K562 (cell line): Measurements from ENCODE around the gene LTBP4. TPM values are rescaled to one million over a fixed set of nuclear protein-coding genes. Genes with fewer than 3 reads are reported as not detected.
A peak's percentile ranks its signal among the peaks of the same experiment; 100 is the strongest.
"Not testable (repeated sequence)": the region's sequence is repeated elsewhere in the genome, so short reads cannot be mapped to it uniquely, and the experiment has no call there.

ENCODE experiments used
- ATAC-seq: fragments of 200-7000 bp; cut with Tn5 transposase; 3 replicates; pipeline ENCODE4 v1.9.1; 2020; ENCODE audit warnings: moderate library complexity
- BruUV-seq: library from RNA; stranded (reverse); fragments of 400-500 nt; replicated peaks from 2 replicates; lab custom pipeline; 2021; lab: Mats Ljungman, UMichigan
- CTCF ChIA-PET: fragments of 300-600 bp; formaldehyde crosslinking; extraction: SDS; loops from one replicate; lab custom pipeline; 2021; ENCODE audit warnings: low intra/inter-chr PET ratio; lab: Yijun Ruan, JAX
- POLR2A ChIA-PET: fragments of 300-600, 350-650 bp; sonication (Branson Sonifier 250); formaldehyde crosslinking; extraction: SDS; loops from one replicate; lab custom pipeline; 2021; ENCODE audit warnings: antibody characterized with exemption, inconsistent platforms; lab: Yijun Ruan, JAX
- DNase-seq, 4 experiments: peaks; one replicate each; pipeline versions ENCODE4 v3.0.0 to v3.0.0-alpha.2; 2011 to 2018; ENCODE audit warnings: low spot score in 3 of 4, mixed read lengths in 3 of 4; ENCODE audit errors: extremely low read depth in 1 of 4
- FAIRE-seq: peaks from 2 replicates; lab custom pipeline; 2011; peaks lifted over from hg19 to GRCh38; lab: Jason Lieb, UNC
- H2AFZ ChIP-seq: 2 replicates; pipeline ENCODE4 v1.6.0; 2011; ENCODE audit warnings: low read depth, low read length, control low read depth, inconsistent platforms
- H3K27ac ChIP-seq: fragments of 200-600 bp; 3 replicates; pipeline ENCODE4 v1.8.0; 2011; ENCODE audit warnings: low read depth, mild to moderate bottlenecking, control low read depth, inconsistent platforms, low read length, moderate library complexity, mixed read lengths; ENCODE audit errors: extremely low read depth
- H3K27me3 ChIP-seq, 2 experiments: fragments of 300-600 bp in 1 of 2; 2 replicates in 1 of 2; 3 replicates in 1 of 2; pipeline versions ENCODE4 v1.6.0 to v1.8.0; 2011; ENCODE audit warnings: inconsistent platforms in 2 of 2, low read length in 2 of 2, mild to moderate bottlenecking in 1 of 2, mixed read lengths in 1 of 2, moderate library complexity in 1 of 2; ENCODE audit not compliant: control insufficient read depth in 2 of 2, insufficient read depth in 2 of 2
- H3K36me3 ChIP-seq: fragments of 300-600 bp; 3 replicates; pipeline ENCODE4 v1.8.0; 2011; ENCODE audit warnings: mild to moderate bottlenecking, low read length, inconsistent platforms; ENCODE audit not compliant: control insufficient read depth, insufficient read depth
- H3K4me1 ChIP-seq, 2 experiments: fragments of 200-600 bp in 1 of 2; replicated peaks in 1 of 2; 2 replicates in 1 of 2; 3 replicates in 1 of 2; pipeline versions ENCODE4 v1.5.1 to v1.8.0; 2011; ENCODE audit warnings: inconsistent platforms in 2 of 2, low read length in 2 of 2, mild to moderate bottlenecking in 1 of 2, mixed read lengths in 1 of 2, moderate library complexity in 1 of 2; ENCODE audit not compliant: control insufficient read depth in 2 of 2, insufficient read depth in 2 of 2
- H3K4me2 ChIP-seq: 2 replicates; pipeline ENCODE4 v1.6.1; 2011; ENCODE audit warnings: low read length, control low read depth, inconsistent platforms, mixed read lengths; ENCODE audit not compliant: insufficient read depth
- H3K4me3 ChIP-seq: fragments of 200-600 bp; sonication (generic), shearing (Covaris generic); 2 replicates; pipeline ENCODE4 v1.5.1; 2016; ENCODE audit warnings: control low read depth, inconsistent platforms
- H3K79me2 ChIP-seq: fragments of 200-600 bp; 3 replicates; pipeline ENCODE4 v1.8.0; 2011; ENCODE audit warnings: low read length, inconsistent platforms; ENCODE audit not compliant: control insufficient read depth, insufficient read depth
- H3K9ac ChIP-seq, 2 experiments: 2 replicates each; pipeline versions ENCODE4 v1.6.0 to v1.6.1; 2011; ENCODE audit warnings: low read depth in 2 of 2, low read length in 2 of 2, control low read depth in 1 of 2, inconsistent platforms in 1 of 2, mild to moderate bottlenecking in 1 of 2, mixed read lengths in 1 of 2; ENCODE audit not compliant: insufficient read depth in 1 of 2
- H3K9me1 ChIP-seq: one replicate; pipeline ENCODE4 v1.6.0; 2011; ENCODE audit warnings: inconsistent platforms, mild to moderate bottlenecking, low read length, moderate library complexity; ENCODE audit not compliant: control insufficient read depth, insufficient read depth
- H3K9me3 ChIP-seq: replicated peaks from 2 replicates; pipeline ENCODE4 v1.5.1; 2011; ENCODE audit warnings: low read depth, low read length, inconsistent platforms; ENCODE audit not compliant: control insufficient read depth, insufficient read depth
- H4K20me1 ChIP-seq: replicated peaks from 2 replicates; pipeline ENCODE4 v1.6.1; 2011; ENCODE audit warnings: low read length, inconsistent platforms, mixed read lengths; ENCODE audit not compliant: control insufficient read depth, insufficient read depth
- CC2D1A ChIP-seq: fragments of 450-650 bp; IDR thresholded peaks from 2 replicates; pipeline ENCODE4 v1.6.1; 2017; ENCODE audit warnings: mild to moderate bottlenecking
- CHAMP1 ChIP-seq: fragments of 450-650 bp; IDR thresholded peaks from 2 replicates; pipeline ENCODE4 v1.6.1; 2016; ENCODE audit warnings: mild to moderate bottlenecking
- CHD2 ChIP-seq: IDR thresholded peaks from 2 replicates; pipeline ENCODE4 v1.6.1; 2011; ENCODE audit warnings: low read depth, low read length
- E2F6 ChIP-seq, 2 experiments: IDR thresholded peaks; 2 replicates each; pipeline ENCODE4 v1.6.1; 2011; ENCODE audit warnings: borderline replicate concordance in 1 of 2, control low read depth in 1 of 2, low read depth in 1 of 2, low read length in 1 of 2, mild to moderate bottlenecking in 1 of 2, mixed read lengths in 1 of 2, moderate library complexity in 1 of 2; ENCODE audit not compliant: insufficient read depth in 1 of 2, insufficient read length in 1 of 2, poor library complexity in 1 of 2, severe bottlenecking in 1 of 2; ENCODE audit errors: extremely low read depth in 1 of 2
- FOS ChIP-seq: IDR thresholded peaks from 3 replicates; pipeline ENCODE4 v1.6.1; 2011; ENCODE audit not compliant: insufficient read length; ENCODE audit errors: extremely low read depth
- MAX ChIP-seq: sonication (generic); formaldehyde crosslinking; IDR thresholded peaks from 2 replicates; pipeline ENCODE4 v1.9.0; 2022; ENCODE audit warnings: mild to moderate bottlenecking, missing genetic modification reagents
- NFYB ChIP-seq: IDR thresholded peaks from 2 replicates; pipeline ENCODE4 v1.6.1; 2011; ENCODE audit warnings: mild to moderate bottlenecking, moderate library complexity; ENCODE audit not compliant: insufficient read length; ENCODE audit errors: extremely low read depth
- RAD51 ChIP-seq: fragments of 450-650 bp; IDR thresholded peaks from 2 replicates; pipeline ENCODE4 v1.7.1; 2016; ENCODE audit warnings: low read depth, mild to moderate bottlenecking, borderline replicate concordance
- USF2 ChIP-seq: sonication (generic); formaldehyde crosslinking; IDR thresholded peaks from 2 replicates; pipeline ENCODE4 v1.5.0; 2020; ENCODE audit warnings: missing genetic modification reagents
- ZNF512 ChIP-seq: IDR thresholded peaks from 2 replicates; pipeline ENCODE4 v1.6.1; 2016; ENCODE audit warnings: missing genetic modification characterization, missing compliant biosample characterization
- WGBS: fragments of 100-300 bp; shearing (Covaris generic); methylation state at CpG from one replicate; pipeline ENCODE4 v1.1.6; 2016; ENCODE audit warnings: low coverage, mixed read lengths; ENCODE audit not compliant: insufficient coverage; ENCODE audit errors: missing lambda C conversion rate; 5-methylcytosine and 5-hydroxymethylcytosine counted together
- in situ Hi-C: fragments of 300-500 bp; cut with MboI; formaldehyde crosslinking; loops from 4 replicates; pipeline ENCODE4 v1.15.0; 2018; ENCODE audit warnings: inconsistent platforms, mixed read lengths
- intact Hi-C: fragments of 100-400 bp; cut with micrococcal nuclease; formaldehyde crosslinking; loops from 2 replicates; pipeline ENCODE4 v1.14.2; 2022
- polyA plus RNA-seq, 8 experiments: library from polyadenylated mRNA; depleted of rRNA in 4 of 8; stranded (reverse) in 5 of 8; unstranded in 3 of 8; fragments of >200 nt; fragmentation: Nextera tagmentation in 2 of 8; fragmentation: Illumina TruSeq in 1 of 8; extraction: Ambion mirVana in 2 of 8; extraction: Trizol in 1 of 8; gene quantifications; 2 replicates each; pipeline versions ENCODE4 v1.2.1 to v1.2.3, GENCODE V29; 2011 to 2014; ENCODE audit warnings: inconsistent platforms in 1 of 8, missing spikeins in 1 of 8
- total RNA-seq, 7 experiments: library from RNA; depleted of rRNA in 6 of 7; stranded (reverse); fragments of >200 nt in 6 of 7; fragmentation: Illumina TruSeq in 2 of 7; extraction: Trizol in 2 of 7; gene quantifications; 2 replicates each; pipeline versions ENCODE4 v1.2.1 to v1.2.3, GENCODE V29; 2011 to 2021; ENCODE audit warnings: low replicate concordance in 1 of 7

LTBP4 gene
- total and polyA plus RNA-seq, 9 of the 15 experiments (the other 6 are each of a cell fraction or from before 2014, with no cell fraction given) = 0.35 to 160 (median 31.6) TPM

GRCh38 chr19:40649903-40650675, 48.9 kb downstream of the LTBP4 start:
- H3K9ac ChIP-seq, H3K27ac ChIP-seq, BruUV-seq, H3K4me1 ChIP-seq, H3K27me3 ChIP-seq, H3K79me2 ChIP-seq, in situ Hi-C loops, H4K20me1 ChIP-seq, CTCF ChIA-PET, H3K36me3 ChIP-seq, H3K9me3 ChIP-seq, intact Hi-C loops, H3K9me1 ChIP-seq, H3K4me2 ChIP-seq, H3K4me3 ChIP-seq: not testable (repeated sequence)
- 64% methylated on average over 8 of the region's 9 CpGs for whole genome bisulfite sequencing
- peak; percentile 64 to 85 (median 74) for DNase-seq
- H2AFZ ChIP-seq = peak overlapping the region; percentile 72
- POLR2A ChIA-PET = interaction anchor here (0.7 to 1.4 kb wide), 3 partner anchors 10 to 24 kb away, joined by 3 to 6 read pairs (median 3); no protein-coding TSS in a partner anchor
- ATAC-seq = peak; percentile 92
- peak; percentile 52 for FAIRE-seq
- TF ChIP-seq CHAMP1 = peak; percentile 43; the same call in 1 of the 2 replicates
- peak; percentile 63 for TF ChIP-seq CHD2
- TF ChIP-seq NFYB = peak; percentile 100
- TF ChIP-seq CC2D1A = peak; percentile 48; the same call in 1 of the 2 replicates
- TF ChIP-seq USF2 (CRISPR knock-in tag) = peak; percentile 98
- peak; percentile 99 for TF ChIP-seq ZNF512 (tag)
- TF ChIP-seq RAD51 = peak; percentile 96
- peak; percentile 21 to 49 for TF ChIP-seq E2F6 (IDR thresholded peaks at IDR 0.05; ENCODE audit: borderline replicate concordance in 1 of 2, extremely low read depth in 1 of 2, insufficient read depth in 1 of 2, insufficient read length in 1 of 2, low read depth in 1 of 2, low read length in 1 of 2, poor library complexity in 1 of 2, severe bottlenecking in 1 of 2)
- peak; percentile 89 for TF ChIP-seq FOS
- peak; percentile 36; the same call in 1 of the 2 replicates for TF ChIP-seq MAX (CRISPR knock-in tag)
